HK-2 (cell line): ENCODE data around the gene POLR1F.

Source experiments
- DNase-seq: peaks from one replicate; pipeline ENCODE4 v3.0.0-alpha.2; 2018; ENCODE audit not compliant: unreplicated experiment

POLR1F gene

DNA sequence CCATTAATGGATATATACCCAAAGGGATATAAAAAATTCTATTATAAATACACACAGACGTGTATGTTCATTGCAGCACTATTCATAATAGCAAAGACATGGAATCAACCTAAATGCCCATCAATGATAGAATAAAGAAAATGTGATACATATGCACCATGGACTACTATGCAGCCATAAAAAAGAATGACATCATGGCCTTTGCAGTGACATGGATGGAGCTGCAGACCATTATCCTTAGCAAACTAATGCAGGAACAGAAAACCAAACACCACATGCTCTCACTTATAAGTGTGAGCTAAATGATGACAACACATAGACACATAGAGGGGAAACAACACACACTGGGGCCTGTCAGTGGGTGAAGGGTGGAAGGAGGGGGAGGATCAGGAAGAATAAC lies 33.0 kb downstream of the POLR1F start:
- no peak for DNase-seq

DNA sequence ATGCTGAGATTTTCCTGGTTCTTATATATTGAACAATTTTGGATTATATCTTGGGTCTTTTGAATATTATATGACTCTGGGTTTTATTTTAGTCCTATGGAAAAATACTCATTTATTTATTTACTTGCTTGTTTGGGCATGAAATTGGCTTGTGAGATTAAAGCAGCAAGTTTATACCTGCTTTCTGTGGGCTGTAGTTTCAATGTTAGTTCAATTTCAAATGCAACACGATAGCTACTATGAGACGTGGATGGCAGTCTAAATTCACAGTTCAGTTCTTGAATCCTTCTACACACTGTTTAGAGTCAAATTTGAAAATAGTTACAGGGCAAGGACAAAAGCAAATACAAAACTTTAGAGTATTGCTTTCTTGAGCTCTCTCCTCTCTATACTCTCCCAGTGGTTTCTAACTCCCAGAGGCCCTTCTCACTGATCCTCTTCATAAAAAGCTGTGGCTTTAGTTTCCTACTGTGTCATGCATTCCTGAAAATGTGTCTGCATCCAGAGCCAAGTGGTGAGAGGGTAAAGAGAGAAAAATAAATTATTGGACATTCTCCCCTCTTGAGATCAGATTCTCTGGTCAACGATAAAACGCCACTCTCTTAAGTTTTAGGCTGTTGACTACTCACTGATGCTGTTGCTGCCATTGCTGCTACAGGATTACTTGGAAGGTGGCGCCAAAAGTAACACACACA lies 34.4 kb downstream of the POLR1F start:
- DNase-seq = no peak

DNA sequence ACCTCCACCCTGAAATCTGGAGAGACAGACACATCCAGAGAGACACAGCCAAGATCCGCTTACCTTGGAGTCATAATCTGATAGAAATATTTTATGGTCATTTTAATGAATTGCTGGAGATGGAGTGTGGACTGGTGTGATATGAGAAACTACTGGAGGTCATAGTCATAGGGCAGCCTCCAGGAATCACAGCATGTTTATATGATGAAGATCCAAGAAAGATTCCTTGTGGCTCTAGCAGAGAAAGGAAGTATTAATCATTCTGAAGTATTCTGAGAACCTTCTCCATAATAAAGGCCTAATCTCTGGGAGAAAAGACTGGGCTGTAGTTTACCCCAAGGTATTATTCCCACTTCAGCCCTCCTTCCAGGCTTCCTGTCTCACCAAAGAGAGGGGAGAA lies 38.0 kb downstream of the POLR1F start:
- DNase-seq = no peak

DNA sequence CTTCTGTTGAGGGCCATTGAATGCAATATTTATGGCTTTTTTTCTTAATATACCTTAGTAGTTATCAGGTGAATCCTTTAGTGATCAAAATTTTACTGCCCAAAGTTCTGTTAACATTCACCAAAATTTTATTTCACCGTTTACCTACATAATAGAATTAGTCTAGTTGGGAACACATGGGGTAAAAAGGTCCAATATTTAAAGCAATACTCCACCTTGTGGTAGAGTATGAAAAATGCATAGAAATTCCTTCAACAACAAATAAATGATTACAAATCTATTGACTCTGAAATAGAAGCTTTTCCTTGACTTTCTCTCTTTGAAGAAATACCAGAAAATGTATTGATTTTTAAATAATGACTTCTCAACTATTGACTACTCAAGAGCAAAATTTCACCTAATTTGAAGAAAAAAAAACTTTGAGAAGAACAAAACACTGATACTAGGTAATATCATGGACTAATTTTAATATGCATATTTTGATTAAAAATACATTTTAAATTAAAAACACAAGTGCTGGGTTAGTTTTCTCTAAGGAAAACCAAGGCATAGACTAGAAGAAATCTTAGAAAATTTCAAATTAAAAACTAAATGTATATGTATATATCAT lies 43.3 kb downstream of the POLR1F start:
- DNase-seq = no peak

DNA sequence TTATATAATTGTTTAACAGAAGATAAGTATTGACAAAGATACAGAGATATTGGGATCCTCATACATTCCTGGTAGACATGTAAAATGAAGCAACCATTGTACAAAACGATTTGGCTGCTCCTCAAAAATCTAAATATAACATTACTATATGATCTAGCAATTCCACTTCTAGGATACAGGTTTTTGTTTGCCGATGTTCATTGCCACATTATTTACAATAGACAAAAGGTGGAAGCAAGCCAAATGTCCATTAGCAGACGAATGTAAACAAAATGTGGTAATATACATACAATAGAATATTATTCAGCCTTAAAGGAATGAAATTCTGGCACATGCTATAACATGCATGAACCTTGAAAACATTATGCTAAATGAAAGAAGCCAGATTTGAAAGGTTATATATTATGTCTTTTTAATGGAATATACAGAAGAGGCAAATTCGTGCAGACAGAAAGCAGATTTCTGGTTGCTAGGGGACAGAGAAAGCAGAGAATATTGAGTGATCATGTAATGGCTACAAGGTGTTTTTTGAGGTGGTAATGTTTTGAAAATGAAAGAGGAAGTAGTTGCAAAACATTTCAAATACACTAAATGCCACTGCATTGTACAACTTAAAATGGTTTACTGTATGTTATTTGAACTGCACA lies 44.9 kb downstream of the POLR1F start:
- DNase-seq = no peak

DNA sequence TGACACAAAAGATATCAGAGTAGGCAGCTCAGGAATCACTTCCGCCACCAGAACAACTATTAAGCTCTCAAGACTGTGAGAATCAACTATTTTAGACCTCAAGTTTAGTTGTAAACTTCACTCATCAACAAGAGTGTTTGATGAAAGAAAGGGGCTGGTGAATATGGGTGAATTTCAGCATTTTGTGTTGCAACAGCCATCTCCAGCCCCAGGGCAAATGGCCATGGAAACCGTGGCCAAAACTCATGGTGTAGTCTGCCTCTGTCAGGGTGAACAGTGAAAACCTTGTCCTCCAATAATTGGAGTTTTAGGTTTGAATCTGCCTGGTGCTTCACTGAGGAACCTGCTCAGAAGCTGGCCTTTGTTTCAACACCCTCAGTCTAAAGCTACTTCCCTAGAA lies 60.0 kb downstream of the POLR1F start:
- DNase-seq = no peak
